HK-2 (cell line): ENCODE results near the gene ZNF750.

Source experiments
- DNase-seq: peaks from one replicate; pipeline ENCODE4 v3.0.0-alpha.2; 2018; ENCODE audit not compliant: unreplicated experiment

ZNF750 gene

GRCh38 chr17:82872591-82873520, 33.0 kb upstream of the ZNF750 start:
- DNase-seq: no peak

GRCh38 chr17:82871776-82872561, 32.1 kb upstream of the ZNF750 start:
- DNase-seq: no peak

GRCh38 chr17:82871056-82871775, 31.4 kb upstream of the ZNF750 start:
- peak; percentile 31 for DNase-seq

- no peak for DNase-seq
These were observed 30.7 kb upstream of the ZNF750 start for GRCh38 chr17:82870541-82870940.

GRCh38 chr17:82870091-82870491, 30.3 kb upstream of the ZNF750 start:
- DNase-seq: no peak

GRCh38 chr17:82869536-82869935, 29.7 kb upstream of the ZNF750 start:
- no peak for DNase-seq

GRCh38 chr17:82868715-82869131, 28.9 kb upstream of the ZNF750 start:
- no peak for DNase-seq

- DNase-seq: no peak
These were observed 28.0 kb upstream of the ZNF750 start for GRCh38 chr17:82867763-82868325.

GRCh38 chr17:82866590-82867191, 26.9 kb upstream of the ZNF750 start:
- peak; percentile 20 for DNase-seq

- no peak for DNase-seq
These were observed 26.1 kb upstream of the ZNF750 start for GRCh38 chr17:82865774-82866395.

GRCh38 chr17:82865274-82865673, 25.5 kb upstream of the ZNF750 start:
- no peak for DNase-seq

GRCh38 chr17:82864713-82865248, 25.0 kb upstream of the ZNF750 start:
- no peak for DNase-seq

- DNase-seq: peak; percentile 50
These were observed 24.3 kb upstream of the ZNF750 start for GRCh38 chr17:82863941-82864712.

GRCh38 chr17:82863383-82863940, 23.6 kb upstream of the ZNF750 start:
- DNase-seq: no peak

- no peak for DNase-seq
These were observed 23.0 kb upstream of the ZNF750 start for GRCh38 chr17:82862737-82863382.

GRCh38 chr17:82862191-82862590, 22.4 kb upstream of the ZNF750 start:
- DNase-seq: no peak

- no peak for DNase-seq
These were observed 21.6 kb upstream of the ZNF750 start for GRCh38 chr17:82861393-82861775.

- DNase-seq: no peak
These were observed 21.0 kb upstream of the ZNF750 start for GRCh38 chr17:82860606-82861392.
